H9 (cell line): ENCODE data around the gene CCNC. TPM values are rescaled to one million over a fixed set of nuclear protein-coding genes. Genes with fewer than 3 reads are reported as not detected.

Experiments used
- DNase-seq: peaks from one replicate; pipeline ENCODE4 v3.0.0-alpha.2; 2017
- H2AFZ ChIP-seq: one replicate; pipeline ENCODE4 v1.6.1; 2013; ENCODE audit warnings: mild to moderate bottlenecking, low read length, control low read depth, moderate library complexity
- H2AK5ac ChIP-seq: 2 replicates; pipeline ENCODE4 v1.6.1; 2013; ENCODE audit warnings: low read length, control low read depth, mixed read lengths; ENCODE audit not compliant: insufficient read length
- H2BK120ac ChIP-seq: one replicate; pipeline ENCODE4 v1.6.1; 2013; ENCODE audit warnings: low read depth, mild to moderate bottlenecking, low read length, control low read depth, inconsistent platforms; ENCODE audit not compliant: poor library complexity, severe bottlenecking
- H2BK12ac ChIP-seq: 2 replicates; pipeline ENCODE4 v1.6.1; 2013; ENCODE audit warnings: low read length, control low read depth, mixed read lengths, low read depth; ENCODE audit not compliant: insufficient read length
- H2BK15ac ChIP-seq: 2 replicates; pipeline ENCODE4 v1.6.1; 2013; ENCODE audit warnings: low read depth, low read length, control low read depth
- H2BK20ac ChIP-seq: one replicate; pipeline ENCODE4 v1.6.1; 2013; ENCODE audit warnings: low read depth, mild to moderate bottlenecking, low read length, control low read depth, inconsistent platforms; ENCODE audit not compliant: poor library complexity, severe bottlenecking
- H2BK5ac ChIP-seq: 2 replicates; pipeline ENCODE4 v1.6.1; 2013; ENCODE audit warnings: low read length, control low read depth, mixed read lengths; ENCODE audit not compliant: insufficient read length
- H3K14ac ChIP-seq: 2 replicates; pipeline ENCODE4 v1.6.1; 2013; ENCODE audit warnings: low read length, control low read depth; ENCODE audit not compliant: insufficient read depth
- H3K18ac ChIP-seq: 2 replicates; pipeline ENCODE4 v1.6.1; 2013; ENCODE audit warnings: low read depth, mild to moderate bottlenecking, mixed read lengths, low read length, control low read depth; ENCODE audit not compliant: insufficient read length
- H3K23ac ChIP-seq: 2 replicates; pipeline ENCODE4 v1.6.1; 2013; ENCODE audit warnings: low read length, control low read depth, mixed read lengths, low read depth; ENCODE audit not compliant: insufficient read length
- H3K23me2 ChIP-seq: 2 replicates; pipeline ENCODE4 v1.6.1; 2013; ENCODE audit warnings: low read depth, mild to moderate bottlenecking, mixed read lengths, low read length, control low read depth; ENCODE audit not compliant: insufficient read length, poor library complexity, severe bottlenecking
- H3K27ac ChIP-seq: 2 replicates; pipeline ENCODE4 v1.5.1; 2013; ENCODE audit warnings: low read length, control low read depth, mixed read lengths, low read depth; ENCODE audit not compliant: insufficient read length
- H3K27me3 ChIP-seq: 2 replicates; pipeline ENCODE4 v1.6.1; 2013; ENCODE audit warnings: low read length, control low read depth, inconsistent platforms; ENCODE audit not compliant: insufficient read depth
- H3K4ac ChIP-seq: 2 replicates; pipeline ENCODE4 v1.6.1; 2013; ENCODE audit warnings: low read depth, mild to moderate bottlenecking, control low read depth, inconsistent platforms, low read length, moderate library complexity
- H3K4me1 ChIP-seq: 2 replicates; pipeline ENCODE4 v1.6.1; 2013; ENCODE audit warnings: low read length, control low read depth, inconsistent platforms; ENCODE audit not compliant: insufficient read depth
- H3K4me2 ChIP-seq: 2 replicates; pipeline ENCODE4 v1.6.1; 2013; ENCODE audit warnings: low read length, control low read depth, mixed read lengths; ENCODE audit not compliant: insufficient read length, insufficient read depth
- H3K56ac ChIP-seq: 2 replicates; pipeline ENCODE4 v1.6.1; 2013; ENCODE audit warnings: low read depth, mild to moderate bottlenecking, mixed read lengths, low read length, control low read depth; ENCODE audit not compliant: insufficient read length
- H3K79me1 ChIP-seq: 2 replicates; pipeline ENCODE4 v1.6.1; 2013; ENCODE audit warnings: low read depth, mild to moderate bottlenecking, moderate library complexity, low read length, control low read depth, inconsistent platforms; ENCODE audit not compliant: insufficient read depth, poor library complexity, severe bottlenecking
- H3K79me2 ChIP-seq: 2 replicates; pipeline ENCODE4 v1.6.1; 2013; ENCODE audit warnings: low read length, control low read depth, inconsistent platforms; ENCODE audit not compliant: insufficient read depth
- H3K9ac ChIP-seq: 2 replicates; pipeline ENCODE4 v1.6.1; 2013; ENCODE audit warnings: low read length, control low read depth, mixed read lengths; ENCODE audit not compliant: insufficient read length; ENCODE audit errors: extremely low read depth
- H3K9me3 ChIP-seq: one replicate; pipeline ENCODE4 v1.6.1; 2013; ENCODE audit warnings: low read depth, low read length, inconsistent platforms; ENCODE audit not compliant: control insufficient read depth
- H3T11ph ChIP-seq: one replicate; pipeline ENCODE4 v1.6.1; 2013; ENCODE audit warnings: mild to moderate bottlenecking, low read length, control low read depth, inconsistent platforms
- H4K20me1 ChIP-seq: one replicate; pipeline ENCODE4 v1.6.1; 2013; ENCODE audit not compliant: control insufficient read depth, insufficient read length, insufficient read depth
- H4K5ac ChIP-seq: 2 replicates; pipeline ENCODE4 v1.6.1; 2013; ENCODE audit warnings: low read depth, mild to moderate bottlenecking, mixed read lengths, low read length, control low read depth; ENCODE audit not compliant: insufficient read length
- H4K8ac ChIP-seq: replicated peaks from 2 replicates; pipeline ENCODE4 v1.6.1; 2013; ENCODE audit warnings: low read length, control low read depth, mixed read lengths, low read depth; ENCODE audit not compliant: insufficient read length
- H4K91ac ChIP-seq: 2 replicates; pipeline ENCODE4 v1.6.1; 2013; ENCODE audit warnings: low read depth, mild to moderate bottlenecking, moderate library complexity, mixed read lengths, low read length, control low read depth; ENCODE audit not compliant: insufficient read length
- H3K27ac Mint-ChIP-seq, 3 experiments: 2 replicates in 2 of 3; 3 replicates in 1 of 3; pipeline ENCODE4 v1.8.0; 2020 to 2021; ENCODE audit warnings: mixed read lengths in 3 of 3, mild to moderate bottlenecking in 1 of 3, moderate library complexity in 1 of 3
- H3K27me3 Mint-ChIP-seq: 2 replicates; pipeline ENCODE4 v1.8.0; 2021; ENCODE audit warnings: low read depth, mild to moderate bottlenecking, moderate library complexity, mixed read lengths
- H3K36me3 Mint-ChIP-seq, 3 experiments: 2 replicates in 2 of 3; 3 replicates in 1 of 3; pipeline ENCODE4 v1.8.0; 2020 to 2021; ENCODE audit warnings: low read depth in 3 of 3, mixed read lengths in 3 of 3; ENCODE audit not compliant: insufficient read depth in 1 of 3
- H3K4me1 Mint-ChIP-seq, 2 experiments: 2 replicates each; pipeline ENCODE4 v1.8.0; 2020; ENCODE audit warnings: mixed read lengths in 2 of 2
- H3K4me3 Mint-ChIP-seq, 2 experiments: 2 replicates in 1 of 2; 3 replicates in 1 of 2; pipeline ENCODE4 v1.8.0; 2020 to 2021; ENCODE audit warnings: mild to moderate bottlenecking in 2 of 2, mixed read lengths in 2 of 2, moderate library complexity in 1 of 2
- H3K9me3 Mint-ChIP-seq, 2 experiments: 2 replicates in 1 of 2; 3 replicates in 1 of 2; pipeline ENCODE4 v1.8.0; 2020; ENCODE audit warnings: mild to moderate bottlenecking in 2 of 2, mixed read lengths in 2 of 2, moderate library complexity in 1 of 2
- WGBS: extraction: QIAGEN DNeasy Blood & Tissue Kit; methylation state at CpG from one replicate; pipeline ENCODE4 v1.1.7; 2013; ENCODE audit warnings: missing lambda C conversion rate, low lambda C conversion rate, mixed read lengths; ENCODE audit not compliant: insufficient read length; ENCODE audit errors: extremely low coverage; 5-methylcytosine and 5-hydroxymethylcytosine counted together
- long read RNA-seq: library from polyadenylated mRNA; unstranded; transcript quantifications from one replicate; pipeline ENCODE4 v2.0.0, GENCODE V29; 2020
- total RNA-seq: library from RNA; stranded (reverse); gene quantifications from 2 replicates; pipeline ENCODE4 v1.2.1, GENCODE V29; 2021
- TF ChIP-seq, protein P1 (sequence below): fragments of 200-600 bp; sonication (generic); conservative IDR thresholded peaks from 3 replicates; pipeline ENCODE4 v1.8.0; 2021; ENCODE audit warnings: antibody characterized with exemption, mild to moderate bottlenecking

The CCNC gene, protein sequence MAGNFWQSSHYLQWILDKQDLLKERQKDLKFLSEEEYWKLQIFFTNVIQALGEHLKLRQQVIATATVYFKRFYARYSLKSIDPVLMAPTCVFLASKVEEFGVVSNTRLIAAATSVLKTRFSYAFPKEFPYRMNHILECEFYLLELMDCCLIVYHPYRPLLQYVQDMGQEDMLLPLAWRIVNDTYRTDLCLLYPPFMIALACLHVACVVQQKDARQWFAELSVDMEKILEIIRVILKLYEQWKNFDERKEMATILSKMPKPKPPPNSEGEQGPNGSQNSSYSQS
- total RNA-seq, result 109 and 112 TPM in 2 replicates
- long read RNA-seq, transcript CCNC-215 (12 exons, 1,035 nt), result minor isoform, 15 of 1,444 reads
- long read RNA-seq, transcript CCNC-209 (13 exons, 2,186 nt), result minor isoform, 47 of 1,444 reads
- long read RNA-seq, transcript CCNC-207 (12 exons, 1,426 nt), result minor isoform, 55 of 1,444 reads
- long read RNA-seq, transcript CCNC-210 (12 exons, 2,473 nt), result major isoform, 1,159 of 1,444 reads
- long read RNA-seq, partial matches to known transcripts, result 11 of 1,444 reads
- long read RNA-seq, other reads (novel, unspliced or antisense), result 127 of 1,444 reads

DNA sequence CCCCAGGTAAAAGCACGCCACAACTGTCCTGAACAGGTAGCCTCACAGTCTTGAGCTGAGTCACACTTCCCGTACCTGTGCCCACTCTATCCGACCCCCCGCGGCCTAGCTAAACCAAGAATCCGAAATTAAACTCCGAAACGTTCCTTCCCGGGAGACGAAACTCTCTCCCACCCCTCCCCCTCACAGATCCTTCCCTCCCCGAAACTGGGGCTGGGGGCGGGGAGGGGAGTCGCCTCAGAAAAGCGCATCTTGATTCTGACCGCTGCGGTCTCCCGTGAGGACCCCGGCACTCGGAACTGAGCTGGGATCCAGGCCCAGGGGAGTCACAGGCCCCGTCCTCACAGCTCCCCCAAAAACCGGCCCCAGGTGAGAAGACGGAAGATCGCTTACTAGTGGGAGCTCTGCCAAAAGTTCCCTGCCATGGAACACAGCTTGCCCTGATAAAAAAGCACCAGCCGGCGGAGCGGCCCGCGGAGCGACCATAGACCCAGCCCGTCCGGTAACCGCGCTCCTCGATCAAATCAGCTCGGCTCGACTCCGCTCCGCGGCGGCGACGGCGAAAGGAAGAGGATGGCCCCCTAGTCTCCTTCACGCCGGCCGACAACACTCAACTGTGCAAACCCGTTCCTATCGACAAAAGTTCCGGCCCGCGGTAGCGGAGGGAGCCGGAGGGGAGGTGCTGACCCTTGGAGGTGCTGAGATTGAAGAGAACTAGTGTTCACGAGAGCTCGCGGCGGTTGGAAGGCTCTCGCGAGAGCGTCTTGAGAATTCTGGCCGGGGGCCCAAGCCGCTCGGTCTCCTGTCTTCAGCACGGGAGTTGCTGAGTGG, at the start of gene CCNC:
CCNC (minus strand) TSS at position 558 of the 831 bp plus-strand sequence; CDS start at position 425, 133 bp downstream.
- Mint-ChIP-seq H3K27me3 (peaks cover 9% of the 10 kb centered on the region; the same call in 1 of the 2 replicates), H3K4me1 (peaks cover 11 to 14% of the 10 kb centered on the region in 2 experiments), H3K36me3 (peaks cover 0 to 4% (median 3%) of the 10 kb centered on the region in 3 experiments; a peak in 3 of 7 replicates), H3K4me3 (peak within 1 kb of the TSS; percentile 91 to 94), H3K9me3 (peaks cover 0 to 8% of the 10 kb centered on the region in 2 experiments; a peak in 2 of 5 replicates), H3K27ac (peak within 1 kb of the TSS; percentile 99)
- Histone ChIP-seq H3K14ac (peak within 1 kb of the TSS; percentile 92), H3K9ac (peak within 1 kb of the TSS; percentile 97), H3K4ac (peak within 1 kb of the TSS; percentile 68; the same call in 1 of the 2 replicates), H2BK12ac (no peak within 1 kb of the TSS), H3K9me3 (no peaks in the 10 kb centered on the region), H4K91ac (no peak within 1 kb of the TSS), H2BK20ac (no peak within 1 kb of the TSS), H3K79me2 (peaks cover 10% of the 10 kb centered on the region; the same call in 1 of the 2 replicates), H2AK5ac (no peak within 1 kb of the TSS), H3K23me2 (peaks cover 7% of the 10 kb centered on the region), H3K27me3 (no peaks in the 10 kb centered on the region), H4K8ac (no peak within 1 kb of the TSS), H3K56ac (no peak within 1 kb of the TSS), H2BK120ac (peak within 1 kb of the TSS; percentile 70), H3K79me1 (no peaks in the 10 kb centered on the region), H2BK5ac (no peak within 1 kb of the TSS), H2AFZ (peak within 1 kb of the TSS; percentile 52), H4K5ac (peak within 1 kb of the TSS; percentile 85), H3K4me2 (peak within 1 kb of the TSS; percentile 45), H3T11ph (no peak within 1 kb of the TSS), H3K4me1 (no peaks in the 10 kb centered on the region), H4K20me1 (no peaks in the 10 kb centered on the region), H3K18ac (peak within 1 kb of the TSS; percentile 86), H2BK15ac (no peak within 1 kb of the TSS), H3K23ac (no peak within 1 kb of the TSS), H3K27ac (peak within 1 kb of the TSS; percentile 93)
- TF ChIP-seq, protein P1, sequence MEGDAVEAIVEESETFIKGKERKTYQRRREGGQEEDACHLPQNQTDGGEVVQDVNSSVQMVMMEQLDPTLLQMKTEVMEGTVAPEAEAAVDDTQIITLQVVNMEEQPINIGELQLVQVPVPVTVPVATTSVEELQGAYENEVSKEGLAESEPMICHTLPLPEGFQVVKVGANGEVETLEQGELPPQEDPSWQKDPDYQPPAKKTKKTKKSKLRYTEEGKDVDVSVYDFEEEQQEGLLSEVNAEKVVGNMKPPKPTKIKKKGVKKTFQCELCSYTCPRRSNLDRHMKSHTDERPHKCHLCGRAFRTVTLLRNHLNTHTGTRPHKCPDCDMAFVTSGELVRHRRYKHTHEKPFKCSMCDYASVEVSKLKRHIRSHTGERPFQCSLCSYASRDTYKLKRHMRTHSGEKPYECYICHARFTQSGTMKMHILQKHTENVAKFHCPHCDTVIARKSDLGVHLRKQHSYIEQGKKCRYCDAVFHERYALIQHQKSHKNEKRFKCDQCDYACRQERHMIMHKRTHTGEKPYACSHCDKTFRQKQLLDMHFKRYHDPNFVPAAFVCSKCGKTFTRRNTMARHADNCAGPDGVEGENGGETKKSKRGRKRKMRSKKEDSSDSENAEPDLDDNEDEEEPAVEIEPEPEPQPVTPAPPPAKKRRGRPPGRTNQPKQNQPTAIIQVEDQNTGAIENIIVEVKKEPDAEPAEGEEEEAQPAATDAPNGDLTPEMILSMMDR, result no peak
- WGBS, result no CpG with 5 or more reads among the region's 64 CpGs
- peak; percentile 96 for DNase-seq
